WTC11 (cell line): ENCODE results near the gene LSP1. TPM values are rescaled to one million over a fixed set of nuclear protein-coding genes. Genes with fewer than 3 reads are reported as not detected.

Experiments used
- ATAC-seq: fragments of 200-7000 bp; cut with Tn5 transposase; 2 replicates; pipeline ENCODE4 v1.10.0; 2021; ENCODE audit warnings: mild to moderate bottlenecking, moderate library complexity
- CTCF ChIA-PET: fragments of 300-600 bp; sonication (Branson Sonifier 250); formaldehyde crosslinking; loops from one replicate; lab custom pipeline; 2021; ENCODE audit warnings: antibody characterized with exemption; lab: Charles Lee
- POLR2A ChIA-PET: fragments of 350-600 bp; sonication (Branson Sonifier 250); formaldehyde crosslinking; loops from one replicate; lab custom pipeline; 2021; ENCODE audit warnings: antibody characterized with exemption; lab: Charles Lee
- DNase-seq: peaks from one replicate; pipeline ENCODE4 v3.0.0; 2021; ENCODE audit warnings: low spot score
- H3K27ac Mint-ChIP-seq: 2 replicates; pipeline ENCODE4 v1.8.0; 2021; ENCODE audit warnings: mixed read lengths
- H3K27me3 Mint-ChIP-seq: 2 replicates; pipeline ENCODE4 v1.8.0; 2021; ENCODE audit warnings: low read depth, mild to moderate bottlenecking, moderate library complexity, mixed read lengths
- H3K36me3 Mint-ChIP-seq: 2 replicates; pipeline ENCODE4 v1.8.0; 2021; ENCODE audit warnings: mixed read lengths
- H3K4me1 Mint-ChIP-seq: 2 replicates; pipeline ENCODE4 v1.8.0; 2022; ENCODE audit warnings: mixed read lengths
- H3K4me3 Mint-ChIP-seq: 2 replicates; pipeline ENCODE4 v1.8.0; 2021; ENCODE audit warnings: mild to moderate bottlenecking, moderate library complexity, mixed read lengths
- H3K9me3 Mint-ChIP-seq: 2 replicates; pipeline ENCODE4 v1.8.0; 2021; ENCODE audit warnings: mixed read lengths
- FOXP1 ChIP-seq: sonication (generic); formaldehyde crosslinking; IDR thresholded peaks from 2 replicates; pipeline ENCODE4 v1.8.0; 2022; ENCODE audit warnings: missing genetic modification reagents, mild to moderate bottlenecking, moderate library complexity, borderline replicate concordance
- MXD4 ChIP-seq: fragments of 250-450 bp; sonication (Bioruptor Pico); IDR thresholded peaks from 2 replicates; pipeline ENCODE4 v1.8.0; 2021; ENCODE audit warnings: mild to moderate bottlenecking, moderate library complexity, borderline replicate concordance
- MYBL2 ChIP-seq: sonication (generic); formaldehyde crosslinking; IDR thresholded peaks from 2 replicates; pipeline ENCODE4 v1.8.1; 2023; ENCODE audit warnings: mild to moderate bottlenecking, moderate library complexity, missing genetic modification reagents
- NR1H2 ChIP-seq: sonication (generic); formaldehyde crosslinking; IDR thresholded peaks from 2 replicates; pipeline ENCODE4 v1.9.0; 2021; ENCODE audit warnings: mild to moderate bottlenecking, moderate library complexity, missing genetic modification reagents
- TEAD1 ChIP-seq: sonication (generic); formaldehyde crosslinking; IDR thresholded peaks from 2 replicates; pipeline ENCODE4 v1.8.0; 2022; ENCODE audit warnings: mild to moderate bottlenecking, missing genetic modification reagents
- TP53 ChIP-seq: sonication (generic); formaldehyde crosslinking; IDR thresholded peaks from 2 replicates; pipeline ENCODE4 v1.8.1; 2023; ENCODE audit warnings: mild to moderate bottlenecking, missing genetic modification reagents
- ZNF121 ChIP-seq: sonication (generic); formaldehyde crosslinking; IDR thresholded peaks from 2 replicates; pipeline ENCODE4 v1.8.0; 2023; ENCODE audit warnings: missing genetic modification reagents
- ZNF138 ChIP-seq: sonication (generic); formaldehyde crosslinking; conservative IDR thresholded peaks from 2 replicates; pipeline ENCODE4 v1.8.1; 2022; ENCODE audit warnings: mild to moderate bottlenecking, moderate library complexity, missing genetic modification reagents
- ZNF219 ChIP-seq: sonication (generic); formaldehyde crosslinking; IDR thresholded peaks from 2 replicates; pipeline ENCODE4 v1.8.0; 2023; ENCODE audit warnings: missing genetic modification reagents, mild to moderate bottlenecking, borderline replicate concordance
- ZNF232 ChIP-seq: sonication (generic); formaldehyde crosslinking; IDR thresholded peaks from 2 replicates; pipeline ENCODE4 v1.8.0; 2022; ENCODE audit warnings: mild to moderate bottlenecking, missing genetic modification reagents
- ZNF671 ChIP-seq: fragments of 250-450 bp; sonication (Bioruptor Pico); IDR thresholded peaks from 2 replicates; pipeline ENCODE4 v1.8.0; 2021; ENCODE audit warnings: mild to moderate bottlenecking
- total RNA-seq: library from RNA; stranded (reverse); gene quantifications from 3 replicates; pipeline ENCODE4 v1.2.3, GENCODE V29; 2021
- TF ChIP-seq, protein P1 (sequence below): sonication (generic); formaldehyde crosslinking; IDR thresholded peaks from 2 replicates; pipeline ENCODE4 v1.8.1; 2022; ENCODE audit warnings: low read depth, missing genetic modification reagents, borderline replicate concordance
- TF ChIP-seq, protein P2 (sequence below): sonication (generic); formaldehyde crosslinking; IDR thresholded peaks from 2 replicates; pipeline ENCODE4 v1.8.0; 2022; ENCODE audit warnings: missing genetic modification reagents
- TF ChIP-seq, protein P3 (sequence below): sonication (generic); formaldehyde crosslinking; IDR thresholded peaks from 2 replicates; pipeline ENCODE4 v1.8.1; 2022; ENCODE audit warnings: low read depth, mild to moderate bottlenecking, moderate library complexity, missing genetic modification reagents, borderline replicate concordance
- TF ChIP-seq, protein P4 (sequence below): sonication (generic); formaldehyde crosslinking; IDR thresholded peaks from 2 replicates; pipeline ENCODE4 v1.8.1; 2023; ENCODE audit warnings: mild to moderate bottlenecking, moderate library complexity, missing genetic modification reagents
- TF ChIP-seq, protein P5 (sequence below): sonication (generic); formaldehyde crosslinking; conservative IDR thresholded peaks from 2 replicates; pipeline ENCODE4 v1.8.1; 2022; ENCODE audit warnings: mild to moderate bottlenecking, missing genetic modification reagents

Gene LSP1
- total RNA-seq, 1 experiment from 2014 or later, result 0.77 TPM

DNA sequence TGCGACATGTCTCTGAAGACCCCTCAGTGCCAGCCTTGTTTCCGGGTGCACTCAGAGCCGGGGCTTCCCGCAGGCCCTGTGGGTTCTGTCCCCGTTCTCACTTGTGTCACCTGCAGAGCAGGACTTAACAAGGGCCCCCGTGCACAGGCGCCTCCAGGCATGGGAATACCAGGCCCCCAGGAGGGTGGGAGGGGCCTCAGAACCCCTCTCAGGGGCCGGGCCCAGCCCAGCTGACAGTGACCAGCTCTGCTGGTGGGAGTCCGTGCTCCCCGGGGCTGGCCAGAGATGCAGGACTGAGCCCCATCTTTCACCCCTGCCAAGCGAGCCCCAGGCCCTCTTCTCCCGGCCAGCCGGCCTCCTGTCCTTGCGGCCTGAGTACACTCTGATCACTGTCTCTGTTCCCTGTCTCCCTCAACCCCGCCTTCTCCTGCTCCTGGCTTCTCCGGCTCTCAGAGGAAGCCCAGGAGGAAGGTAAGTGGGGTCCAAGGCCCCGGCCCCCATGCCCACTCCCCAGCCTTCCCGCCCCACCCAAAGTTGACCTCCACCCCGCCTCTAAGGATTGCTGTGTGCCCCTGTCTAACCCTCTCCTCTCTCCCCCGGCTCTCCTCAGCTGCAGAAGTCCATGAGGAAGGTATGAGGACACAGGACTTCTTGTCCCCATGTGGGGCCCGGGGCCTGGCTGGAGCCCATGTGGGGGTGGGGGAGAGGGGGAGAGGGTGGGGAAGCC is 71.9 kb downstream of the LSP1 start:
- ATAC-seq (no peak), DNase-seq (no peak)
- H3K27ac Mint-ChIP-seq, result no peak overlapping the region
- no peaks in the 10 kb centered on the region for H3K9me3 Mint-ChIP-seq
- no peak for TF ChIP-seq ZNF121 (CRISPR knock-in tag)
- TF ChIP-seq ZNF232 (CRISPR knock-in tag), result no peak
- no peak for TF ChIP-seq ZNF219
- no peak for TF ChIP-seq TP53 (CRISPR knock-in tag)
- TF ChIP-seq NR1H2 (CRISPR knock-in tag), result no peak
- no peak for TF ChIP-seq ZNF671
- TF ChIP-seq, protein P1, sequence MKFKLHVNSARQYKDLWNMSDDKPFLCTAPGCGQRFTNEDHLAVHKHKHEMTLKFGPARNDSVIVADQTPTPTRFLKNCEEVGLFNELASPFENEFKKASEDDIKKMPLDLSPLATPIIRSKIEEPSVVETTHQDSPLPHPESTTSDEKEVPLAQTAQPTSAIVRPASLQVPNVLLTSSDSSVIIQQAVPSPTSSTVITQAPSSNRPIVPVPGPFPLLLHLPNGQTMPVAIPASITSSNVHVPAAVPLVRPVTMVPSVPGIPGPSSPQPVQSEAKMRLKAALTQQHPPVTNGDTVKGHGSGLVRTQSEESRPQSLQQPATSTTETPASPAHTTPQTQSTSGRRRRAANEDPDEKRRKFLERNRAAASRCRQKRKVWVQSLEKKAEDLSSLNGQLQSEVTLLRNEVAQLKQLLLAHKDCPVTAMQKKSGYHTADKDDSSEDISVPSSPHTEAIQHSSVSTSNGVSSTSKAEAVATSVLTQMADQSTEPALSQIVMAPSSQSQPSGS (CRISPR knock-in tag), result no peak
- TF ChIP-seq, protein P2, sequence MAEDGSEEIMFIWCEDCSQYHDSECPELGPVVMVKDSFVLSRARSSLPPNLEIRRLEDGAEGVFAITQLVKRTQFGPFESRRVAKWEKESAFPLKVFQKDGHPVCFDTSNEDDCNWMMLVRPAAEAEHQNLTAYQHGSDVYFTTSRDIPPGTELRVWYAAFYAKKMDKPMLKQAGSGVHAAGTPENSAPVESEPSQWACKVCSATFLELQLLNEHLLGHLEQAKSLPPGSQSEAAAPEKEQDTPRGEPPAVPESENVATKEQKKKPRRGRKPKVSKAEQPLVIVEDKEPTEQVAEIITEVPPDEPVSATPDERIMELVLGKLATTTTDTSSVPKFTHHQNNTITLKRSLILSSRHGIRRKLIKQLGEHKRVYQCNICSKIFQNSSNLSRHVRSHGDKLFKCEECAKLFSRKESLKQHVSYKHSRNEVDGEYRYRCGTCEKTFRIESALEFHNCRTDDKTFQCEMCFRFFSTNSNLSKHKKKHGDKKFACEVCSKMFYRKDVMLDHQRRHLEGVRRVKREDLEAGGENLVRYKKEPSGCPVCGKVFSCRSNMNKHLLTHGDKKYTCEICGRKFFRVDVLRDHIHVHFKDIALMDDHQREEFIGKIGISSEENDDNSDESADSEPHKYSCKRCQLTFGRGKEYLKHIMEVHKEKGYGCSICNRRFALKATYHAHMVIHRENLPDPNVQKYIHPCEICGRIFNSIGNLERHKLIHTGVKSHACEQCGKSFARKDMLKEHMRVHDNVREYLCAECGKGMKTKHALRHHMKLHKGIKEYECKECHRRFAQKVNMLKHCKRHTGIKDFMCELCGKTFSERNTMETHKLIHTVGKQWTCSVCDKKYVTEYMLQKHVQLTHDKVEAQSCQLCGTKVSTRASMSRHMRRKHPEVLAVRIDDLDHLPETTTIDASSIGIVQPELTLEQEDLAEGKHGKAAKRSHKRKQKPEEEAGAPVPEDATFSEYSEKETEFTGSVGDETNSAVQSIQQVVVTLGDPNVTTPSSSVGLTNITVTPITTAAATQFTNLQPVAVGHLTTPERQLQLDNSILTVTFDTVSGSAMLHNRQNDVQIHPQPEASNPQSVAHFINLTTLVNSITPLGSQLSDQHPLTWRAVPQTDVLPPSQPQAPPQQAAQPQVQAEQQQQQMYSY (CRISPR knock-in tag), result no peak
- TF ChIP-seq, protein P3, sequence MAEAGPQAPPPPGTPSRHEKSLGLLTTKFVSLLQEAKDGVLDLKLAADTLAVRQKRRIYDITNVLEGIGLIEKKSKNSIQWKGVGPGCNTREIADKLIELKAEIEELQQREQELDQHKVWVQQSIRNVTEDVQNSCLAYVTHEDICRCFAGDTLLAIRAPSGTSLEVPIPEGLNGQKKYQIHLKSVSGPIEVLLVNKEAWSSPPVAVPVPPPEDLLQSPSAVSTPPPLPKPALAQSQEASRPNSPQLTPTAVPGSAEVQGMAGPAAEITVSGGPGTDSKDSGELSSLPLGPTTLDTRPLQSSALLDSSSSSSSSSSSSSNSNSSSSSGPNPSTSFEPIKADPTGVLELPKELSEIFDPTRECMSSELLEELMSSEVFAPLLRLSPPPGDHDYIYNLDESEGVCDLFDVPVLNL (CRISPR knock-in tag), result no peak
- TF ChIP-seq, protein P4, sequence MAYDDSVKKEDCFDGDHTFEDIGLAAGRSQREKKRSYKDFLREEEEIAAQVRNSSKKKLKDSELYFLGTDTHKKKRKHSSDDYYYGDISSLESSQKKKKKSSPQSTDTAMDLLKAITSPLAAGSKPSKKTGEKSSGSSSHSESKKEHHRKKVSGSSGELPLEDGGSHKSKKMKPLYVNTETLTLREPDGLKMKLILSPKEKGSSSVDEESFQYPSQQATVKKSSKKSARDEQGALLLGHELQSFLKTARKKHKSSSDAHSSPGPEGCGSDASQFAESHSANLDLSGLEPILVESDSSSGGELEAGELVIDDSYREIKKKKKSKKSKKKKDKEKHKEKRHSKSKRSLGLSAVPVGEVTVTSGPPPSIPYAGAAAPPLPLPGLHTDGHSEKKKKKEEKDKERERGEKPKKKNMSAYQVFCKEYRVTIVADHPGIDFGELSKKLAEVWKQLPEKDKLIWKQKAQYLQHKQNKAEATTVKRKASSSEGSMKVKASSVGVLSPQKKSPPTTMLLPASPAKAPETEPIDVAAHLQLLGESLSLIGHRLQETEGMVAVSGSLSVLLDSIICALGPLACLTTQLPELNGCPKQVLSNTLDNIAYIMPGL (CRISPR knock-in tag), result no peak
- no peak for TF ChIP-seq TEAD1
- TF ChIP-seq FOXP1 (CRISPR knock-in tag), result no peak
- no peak for TF ChIP-seq MXD4 (CRISPR knock-in tag)
- TF ChIP-seq, protein P5, sequence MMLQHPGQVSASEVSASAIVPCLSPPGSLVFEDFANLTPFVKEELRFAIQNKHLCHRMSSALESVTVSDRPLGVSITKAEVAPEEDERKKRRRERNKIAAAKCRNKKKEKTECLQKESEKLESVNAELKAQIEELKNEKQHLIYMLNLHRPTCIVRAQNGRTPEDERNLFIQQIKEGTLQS (CRISPR knock-in tag), result no peak
- no peak for TF ChIP-seq MYBL2 (CRISPR knock-in tag)
- no peak for TF ChIP-seq ZNF138
- ChIA-PET CTCF (interaction anchor here (0.6 kb wide), 1 partner anchor 48 kb away, joined by 4 read pairs; no protein-coding TSS in a partner anchor), POLR2A (no interaction called here)
- no peaks in the 10 kb centered on the region for H3K4me1 Mint-ChIP-seq
- no peak overlapping the region for H3K4me3 Mint-ChIP-seq
- no peaks in the 10 kb centered on the region for H3K36me3 Mint-ChIP-seq
- H3K27me3 Mint-ChIP-seq, result no peaks in the 10 kb centered on the region; the same call in 1 of the 2 replicates
